Measurements from ENCODE around the gene HIVEP3.

HIVEP3 gene

GRCh38 chr1:41493117-41493536, 425.6 kb downstream of the HIVEP3 start (continued):
- TF ChIP-seq ZNF350 (tag by site-specific recombination; IDR thresholded peaks at IDR 0.05) (no peak), HIC1 (tag by site-specific recombination; IDR thresholded peaks at IDR 0.05) (peak; percentile 78), TSHZ1 (tag by site-specific recombination; IDR thresholded peaks at IDR 0.05; ENCODE audit: borderline replicate concordance) (no peak), SP7 (tag by site-specific recombination; IDR thresholded peaks at IDR 0.05) (peak; percentile 91), ZFHX2 (tag by site-specific recombination; conservative IDR thresholded peaks at IDR 0.05) (peak; percentile 49), ZFP37 (tag by site-specific recombination; IDR thresholded peaks at IDR 0.05) (peak; percentile 60; the same call in 1 of the 2 replicates), ZSCAN5A (tag by site-specific recombination; IDR thresholded peaks at IDR 0.05) (0 out of 2 replicates have a peak, but pooled peaks have one; percentile 59), BCL11B (tag by site-specific recombination; IDR thresholded peaks at IDR 0.05; ENCODE audit: low read depth) (no peak), ZNF624 (tag by site-specific recombination; IDR thresholded peaks at IDR 0.05) (no peak), KLF17 (tag by site-specific recombination; IDR thresholded peaks at IDR 0.05) (peak; percentile 93), ZNF514 (tag by site-specific recombination; IDR thresholded peaks at IDR 0.05) (no peak), SALL2 (tag by site-specific recombination; IDR thresholded peaks at IDR 0.05; ENCODE audit: borderline replicate concordance) (0 out of 2 replicates have a peak, but pooled peaks have one; percentile 13), ZNF629 (tag by site-specific recombination; IDR thresholded peaks at IDR 0.05) (peak; percentile 91)

- H3K36me3 ChIP-seq (ENCODE audit: control insufficient read depth in 2 of 2, insufficient read depth in 1 of 2, low read length in 2 of 2) = no peaks in the 10 kb centered on the region
- H3K27ac ChIP-seq (ENCODE audit: extremely low read depth, low read depth, low read length) = no peak overlapping the region
- no peak overlapping the region for H3K4me3 ChIP-seq (ENCODE audit: low read depth, low read length)
- no peaks in the 10 kb centered on the region for H3K9me3 ChIP-seq (ENCODE audit: control insufficient read depth, insufficient read depth, low read depth, low read length)
- POLR2A ChIA-PET = interaction anchor here (1.1 to 1.4 kb wide), 3 partner anchors 8 to 131 kb away, joined by 3 to 4 read pairs (median 3); partner anchors contain the start of genes EDN2 and FOXO6
- H3K4me1 ChIP-seq (ENCODE audit: control insufficient read depth, insufficient read depth, low read length) = peaks cover 2% of the 10 kb centered on the region
- TF ChIP-seq ZNF629 (tag by site-specific recombination; IDR thresholded peaks at IDR 0.05) (0 out of 2 replicates have a peak, but pooled peaks have one; percentile 18), SCRT2 (tag by site-specific recombination; IDR thresholded peaks at IDR 0.05) (peak; percentile 45), PBX3 (CRISPR knock-in tag; IDR thresholded peaks at IDR 0.05) (no peak), ZNF140 (tag by site-specific recombination; IDR thresholded peaks at IDR 0.05) (no peak), CTCF (tag by site-specific recombination; IDR thresholded peaks at IDR 0.05) (peak; percentile 75; the same call in 1 of the 2 replicates), AEBP2 (tag by site-specific recombination; IDR thresholded peaks at IDR 0.05; ENCODE audit: borderline replicate concordance) (no peak), ZNF266 (tag by site-specific recombination; IDR thresholded peaks at IDR 0.05; ENCODE audit: low read depth) (no peak)
- CTCF ChIA-PET = interaction anchor here (0.6 to 4.2 kb wide), 24 partner anchors 9 to 424 kb away, joined by 3 to 34 read pairs (median 4); partner anchors contain the start of gene EDN2
Measured at GRCh38 chr1:41492341-41492848, 426.3 kb downstream of the HIVEP3 start.

All from HEK293 (cell line).